ENCODE results near the gene RAB11A.

The RAB11A gene

GRCh38 chr15:65900488-65900887 is 31.2 kb downstream of the RAB11A start:
- H3K27ac ChIP-seq, result peak overlapping the region; percentile 83

GRCh38 chr15:65901336-65901735 is 32.0 kb downstream of the RAB11A start:
- H3K27me3 ChIP-seq, result no peaks in the 10 kb centered on the region
- H3K4me1 ChIP-seq (ENCODE audit: control insufficient read depth in 1 of 2, insufficient read depth in 1 of 2, low read depth in 1 of 2, low read length in 1 of 2), result peaks cover 35 to 44% of the 10 kb centered on the region in 2 experiments
- no peak for TF ChIP-seq CTCF (IDR thresholded peaks at IDR 0.05)
- H3K27ac ChIP-seq, result peak overlapping the region; percentile 83
- peaks cover 47% of the 10 kb centered on the region for H3K36me3 ChIP-seq
- H3K4me3 ChIP-seq (ENCODE audit: low read depth in 1 of 2, low read length in 1 of 2), result no peak overlapping the region
- H3K9me3 ChIP-seq, result no peaks in the 10 kb centered on the region

More at GRCh38 chr15:65900488-65900887, 31.2 kb downstream of the RAB11A start:
- no peak for TF ChIP-seq CTCF (IDR thresholded peaks at IDR 0.05)
- Histone ChIP-seq H3K4me3 (ENCODE audit: low read depth in 1 of 2, low read length in 1 of 2) (no peak overlapping the region), H3K27me3 (no peaks in the 10 kb centered on the region), H3K9me3 (no peaks in the 10 kb centered on the region), H3K4me1 (ENCODE audit: control insufficient read depth in 1 of 2, insufficient read depth in 1 of 2, low read depth in 1 of 2, low read length in 1 of 2) (peaks cover 35 to 44% of the 10 kb centered on the region in 2 experiments), H3K36me3 (peaks cover 43% of the 10 kb centered on the region)

GRCh38 chr15:65901836-65902235 is 32.5 kb downstream of the RAB11A start:
- no peaks in the 10 kb centered on the region for H3K9me3 ChIP-seq
- no peaks in the 10 kb centered on the region for H3K27me3 ChIP-seq
- no peak for TF ChIP-seq CTCF (IDR thresholded peaks at IDR 0.05)
- peak overlapping the region; percentile 83 for H3K27ac ChIP-seq
- peaks cover 35 to 44% of the 10 kb centered on the region in 2 experiments for H3K4me1 ChIP-seq (ENCODE audit: control insufficient read depth in 1 of 2, insufficient read depth in 1 of 2, low read depth in 1 of 2, low read length in 1 of 2)
- no peak overlapping the region for H3K4me3 ChIP-seq (ENCODE audit: low read depth in 1 of 2, low read length in 1 of 2)
- peaks cover 45% of the 10 kb centered on the region for H3K36me3 ChIP-seq

- H3K36me3 ChIP-seq, result peaks cover 45% of the 10 kb centered on the region
- H3K4me1 ChIP-seq (ENCODE audit: control insufficient read depth in 1 of 2, insufficient read depth in 1 of 2, low read depth in 1 of 2, low read length in 1 of 2), result peaks cover 35 to 44% of the 10 kb centered on the region in 2 experiments
- TF ChIP-seq CTCF (IDR thresholded peaks at IDR 0.05), result no peak
- no peaks in the 10 kb centered on the region for H3K9me3 ChIP-seq
- H3K27ac ChIP-seq, result peak overlapping the region; percentile 83
- no peak overlapping the region for H3K4me3 ChIP-seq (ENCODE audit: low read depth in 1 of 2, low read length in 1 of 2)
- H3K27me3 ChIP-seq, result no peaks in the 10 kb centered on the region
Measured at GRCh38 chr15:65902373-65902772, 33.1 kb downstream of the RAB11A start.

GRCh38 chr15:65903296-65904073 is 34.2 kb downstream of the RAB11A start:
- Histone ChIP-seq H3K9me3 (no peaks in the 10 kb centered on the region), H3K4me3 (ENCODE audit: low read depth in 1 of 2, low read length in 1 of 2) (no peak overlapping the region), H3K36me3 (peaks cover 45% of the 10 kb centered on the region), H3K4me1 (ENCODE audit: control insufficient read depth in 1 of 2, insufficient read depth in 1 of 2, low read depth in 1 of 2, low read length in 1 of 2) (peaks cover 35 to 44% of the 10 kb centered on the region in 2 experiments), H3K27ac (peak overlapping the region; percentile 83), H3K27me3 (no peaks in the 10 kb centered on the region)
- TF ChIP-seq CTCF (IDR thresholded peaks at IDR 0.05), result no peak
